K562 (cell line): ENCODE data around the gene CERS2. TPM values are rescaled to one million over a fixed set of nuclear protein-coding genes. Genes with fewer than 3 reads are reported as not detected.

Experiments used
- ARHGAP35 ChIP-seq: fragments of 450-650 bp; IDR thresholded peaks from 2 replicates; pipeline ENCODE4 v1.6.1; 2018; ENCODE audit not compliant: partially characterized antibody
- GTF2F1 ChIP-seq: IDR thresholded peaks from 2 replicates; pipeline ENCODE4 v1.6.1; 2011; ENCODE audit warnings: low read depth, low read length, improper control_type of control experiment
- JUND ChIP-seq, 2 experiments: IDR thresholded peaks; 2 replicates in 1 of 2; 3 replicates in 1 of 2; pipeline ENCODE4 v1.6.1; 2011; ENCODE audit warnings: borderline replicate concordance in 2 of 2, low read depth in 2 of 2, low read length in 2 of 2, improper control_type of control experiment in 1 of 2, missing biosample characterization in 1 of 2, missing genetic modification characterization in 1 of 2, missing genetic modification reagents in 1 of 2
- MCM7 ChIP-seq, 2 experiments: fragments of 450-650 bp; IDR thresholded peaks; 2 replicates each; pipeline ENCODE4 v1.6.1; 2016 to 2018
- NCOA4 ChIP-seq: fragments of 450-650 bp; IDR thresholded peaks from 2 replicates; pipeline ENCODE4 v1.6.1; 2018; ENCODE audit warnings: mild to moderate bottlenecking; ENCODE audit not compliant: partially characterized antibody
- PRDM10 ChIP-seq: fragments of 450-650 bp; IDR thresholded peaks from 2 replicates; pipeline ENCODE4 v1.6.1; 2018; ENCODE audit not compliant: partially characterized antibody
- PTTG1 ChIP-seq: fragments of 450-650 bp; IDR thresholded peaks from 2 replicates; pipeline ENCODE4 v1.6.1; 2016; ENCODE audit warnings: low read depth, mild to moderate bottlenecking, missing genetic modification characterization, missing compliant biosample characterization
- RERE ChIP-seq: sonication (generic); formaldehyde crosslinking; IDR thresholded peaks from 2 replicates; pipeline ENCODE4 v1.8.0; 2023; ENCODE audit warnings: missing genetic modification reagents, mild to moderate bottlenecking, borderline replicate concordance
- SIN3A ChIP-seq, 2 experiments: fragments of 150-350 bp in 1 of 2; IDR thresholded peaks; 2 replicates each; pipeline ENCODE4 v1.6.1; 2011 to 2016; ENCODE audit warnings: borderline replicate concordance in 2 of 2, low read depth in 2 of 2, low read length in 2 of 2, mild to moderate bottlenecking in 2 of 2, moderate library complexity in 2 of 2; ENCODE audit not compliant: control insufficient read depth in 1 of 2
- SP1 ChIP-seq: sonication (generic); formaldehyde crosslinking; IDR thresholded peaks from 2 replicates; pipeline ENCODE4 v1.8.1; 2022; ENCODE audit warnings: mild to moderate bottlenecking, missing genetic modification reagents
- TBP ChIP-seq: optimal IDR thresholded peaks from 2 replicates; pipeline ENCODE3; 2011; ENCODE audit warnings: low read depth, low read length, improper control_type of control experiment
- THAP12 ChIP-seq: fragments of 250-450 bp; sonication (Bioruptor Pico); IDR thresholded peaks from 2 replicates; pipeline ENCODE4 v1.9.0; 2021; ENCODE audit warnings: mild to moderate bottlenecking, inconsistent platforms
- TRIM28 ChIP-seq: fragments of 450-650 bp; IDR thresholded peaks from 2 replicates; pipeline ENCODE4 v1.6.1; 2017
- ZBTB7A ChIP-seq: IDR thresholded peaks from 2 replicates; pipeline ENCODE4 v1.6.1; 2011; ENCODE audit warnings: low read depth, mild to moderate bottlenecking, low read length, moderate library complexity, borderline replicate concordance; ENCODE audit not compliant: control insufficient read depth
- ZNF384 ChIP-seq: IDR thresholded peaks from 2 replicates; pipeline ENCODE4 v1.6.1; 2012; ENCODE audit warnings: low read depth, low read length, improper control_type of control experiment
- polyA plus RNA-seq, 8 experiments: library from polyadenylated mRNA; depleted of rRNA in 4 of 8; stranded (reverse) in 5 of 8; unstranded in 3 of 8; fragments of >200 nt; fragmentation: Nextera tagmentation in 2 of 8; fragmentation: Illumina TruSeq in 1 of 8; extraction: Ambion mirVana in 2 of 8; extraction: Trizol in 1 of 8; gene quantifications; 2 replicates each; pipeline versions ENCODE4 v1.2.1 to v1.2.3, GENCODE V29; 2011 to 2014; ENCODE audit warnings: inconsistent platforms in 1 of 8, missing spikeins in 1 of 8
- total RNA-seq, 7 experiments: library from RNA; depleted of rRNA in 6 of 7; stranded (reverse); fragments of >200 nt in 6 of 7; fragmentation: Illumina TruSeq in 2 of 7; extraction: Trizol in 2 of 7; gene quantifications; 2 replicates each; pipeline versions ENCODE4 v1.2.1 to v1.2.3, GENCODE V29; 2011 to 2021; ENCODE audit warnings: low replicate concordance in 1 of 7

CERS2 gene
- total and polyA plus RNA-seq, 9 of the 15 experiments (the other 6 are each of a cell fraction or from before 2014, with no cell fraction given) = 23.4 to 295 (median 132) TPM

GRCh38 chr1:150976401-150976821, 1.8 kb upstream of the CERS2 start (continued):
- TF ChIP-seq TRIM28 = peak; percentile 62; the same call in 1 of the 2 replicates
- TF ChIP-seq MCM7 (IDR thresholded peaks at IDR 0.05) = no peak
- peak; percentile 6 for TF ChIP-seq TBP
- peak; percentile 5; the same call in 1 of the 2 replicates for TF ChIP-seq SP1
- no peak for TF ChIP-seq JUND (IDR thresholded peaks at IDR 0.05; ENCODE audit: borderline replicate concordance, low read depth, low read length)
- TF ChIP-seq JUND (tag; IDR thresholded peaks at IDR 0.05; ENCODE audit: borderline replicate concordance, low read depth, low read length) = no peak
- TF ChIP-seq ZNF384 = peak; percentile 75
- peak; percentile 5 for TF ChIP-seq NCOA4
- TF ChIP-seq SIN3A (IDR thresholded peaks at IDR 0.05; ENCODE audit: borderline replicate concordance in 2 of 2, control insufficient read depth in 1 of 2, low read depth in 2 of 2, low read length in 2 of 2) = peak in 1 of 2 experiments; percentile 59; a peak in 1 of 4 replicates
- 0 out of 2 replicates have a peak, but pooled peaks have one; percentile 0 for TF ChIP-seq GTF2F1
- no peak for TF ChIP-seq RERE (CRISPR knock-in tag)
- no peak for TF ChIP-seq PTTG1 (tag)
- peak; percentile 25; the same call in 1 of the 2 replicates for TF ChIP-seq ZBTB7A
- TF ChIP-seq THAP12 = no peak
- TF ChIP-seq ARHGAP35 = peak; percentile 40
- TF ChIP-seq PRDM10 = peak; percentile 71
